Breast epithelium (tissue), 4 donors: ENCODE data around the gene UNC119. TPM values are rescaled to one million over a fixed set of nuclear protein-coding genes. Genes with fewer than 3 reads are reported as not detected.

ENCODE experiments used
- DNase-seq, 2 donors: peaks; one replicate each; pipeline ENCODE4 v3.0.0-alpha.2; 2019; ENCODE audit warnings: low spot score in 2 of 2
- H3K27ac ChIP-seq, 2 donors: fragments of 200-600 bp; sonication (generic) in 1 of 2; one replicate each; pipeline ENCODE4 v1.5.1; 2016 to 2019; ENCODE audit warnings: mild to moderate bottlenecking in 1 of 2
- H3K27me3 ChIP-seq, 2 donors: fragments of 200-600 bp; sonication (generic) in 1 of 2; one replicate each; pipeline versions ENCODE4 v1.5.1 to v1.6.0; 2017 to 2019; ENCODE audit warnings: control low read depth in 1 of 2, mild to moderate bottlenecking in 1 of 2
- H3K36me3 ChIP-seq: fragments of 200-600 bp; one replicate; pipeline ENCODE4 v1.5.1; 2019
- H3K4me1 ChIP-seq, 2 donors: fragments of 200-600 bp; sonication (generic); one replicate each; pipeline ENCODE4 v1.5.1; 2016 to 2019; ENCODE audit warnings: control low read depth in 1 of 2
- H3K4me3 ChIP-seq, 3 donors: fragments of 200-600 bp; sonication (generic); 1 replicate in 2 of 3; 2 replicates in 1 of 3; pipeline ENCODE4 v1.5.1; 2016 to 2019; ENCODE audit warnings: mild to moderate bottlenecking in 3 of 3, moderate library complexity in 2 of 3
- H3K9me3 ChIP-seq, 2 donors: fragments of 200-600 bp; sonication (generic) in 1 of 2; one replicate each; pipeline ENCODE4 v1.5.1; 2016 to 2019; ENCODE audit warnings: control low read depth in 1 of 2
- CTCF ChIP-seq, 3 donors: fragments of 450-650 bp; IDR thresholded peaks; one replicate each; pipeline ENCODE4 v1.5.1; 2016 to 2017; ENCODE audit warnings: antibody characterized with exemption in 3 of 3, mild to moderate bottlenecking in 3 of 3, moderate library complexity in 3 of 3
- POLR2A ChIP-seq: fragments of 450-650 bp; IDR thresholded peaks from one replicate; pipeline ENCODE4 v1.6.1; 2016; ENCODE audit warnings: antibody characterized with exemption, mild to moderate bottlenecking, moderate library complexity
- POLR2AphosphoS5 ChIP-seq, 3 donors: sonication (generic); formaldehyde crosslinking; IDR thresholded peaks; one replicate each; pipeline ENCODE4 v1.6.1; 2017; ENCODE audit warnings: antibody characterized with exemption in 3 of 3
- intact Hi-C: fragments of 100-400 bp; cut with DNase I; formaldehyde crosslinking; loops from one replicate; pipeline ENCODE4 v1.15.1; 2023; ENCODE audit warnings: low total_unique reads
- total RNA-seq, 3 donors: library from RNA; depleted of rRNA; stranded (reverse); fragments of >200 nt; gene quantifications; one replicate each; pipeline ENCODE4 v1.1.0, GENCODE V29; 2016

UNC119 gene
- total RNA-seq, 3 donors from 2014 or later, result 19.2 to 34.1 (median 32.9) TPM

- H3K36me3 ChIP-seq, result no peaks in the 10 kb centered on the region
- TF ChIP-seq POLR2A, result no peak
- no peak for TF ChIP-seq CTCF (IDR thresholded peaks at IDR 0.05)
- TF ChIP-seq POLR2AphosphoS5 (IDR thresholded peaks at IDR 0.05), result no peak
- DNase-seq, result no peak
- H3K9me3 ChIP-seq, result no peaks in the 10 kb centered on the region
- peaks cover 5 to 7% of the 10 kb centered on the region in 2 donors for H3K4me1 ChIP-seq
- H3K27ac ChIP-seq, result peak overlapping the region in 1 of 2 donors; percentile 58
- no peaks in the 10 kb centered on the region for H3K27me3 ChIP-seq
- intact Hi-C loops, result no loop called here
- no peak overlapping the region for H3K4me3 ChIP-seq
These were observed 53.1 kb downstream of the UNC119 start for GRCh38 chr17:28499364-28499664.

GRCh38 chr17:28498652-28499363 is 53.6 kb downstream of the UNC119 start:
- no peak for TF ChIP-seq CTCF (IDR thresholded peaks at IDR 0.05)
- no peak for TF ChIP-seq POLR2A
- no peak for TF ChIP-seq POLR2AphosphoS5 (IDR thresholded peaks at IDR 0.05)
- no peak for DNase-seq
- Histone ChIP-seq H3K4me1 (peaks cover 5 to 7% of the 10 kb centered on the region in 2 donors), H3K9me3 (no peaks in the 10 kb centered on the region), H3K27me3 (no peaks in the 10 kb centered on the region), H3K27ac (peak overlapping the region; percentile 58 to 78), H3K36me3 (no peaks in the 10 kb centered on the region), H3K4me3 (no peak overlapping the region)
- intact Hi-C loops, result no loop called here

GRCh38 chr17:28497931-28498330 is 54.5 kb downstream of the UNC119 start:
- intact Hi-C loops, result no loop called here
- Histone ChIP-seq H3K4me3 (no peak overlapping the region), H3K9me3 (no peaks in the 10 kb centered on the region), H3K27ac (peak overlapping the region; percentile 78 to 85), H3K27me3 (no peaks in the 10 kb centered on the region), H3K36me3 (no peaks in the 10 kb centered on the region), H3K4me1 (peaks cover 5 to 7% of the 10 kb centered on the region in 2 donors)
- DNase-seq, result peak; percentile 51 to 65
- TF ChIP-seq POLR2A (no peak), CTCF (IDR thresholded peaks at IDR 0.05) (no peak), POLR2AphosphoS5 (IDR thresholded peaks at IDR 0.05) (peak in 1 of 3 donors; percentile 11)

Other genes with a start within 250 kb of the UNC119 start
- gene TMEM97, start 233.4 kb downstream of the UNC119 start, total RNA-seq, result 1 to 10 TPM; 7.2 to 9.8 (median 7.5) TPM
- gene IFT20, start 217.2 kb downstream of the UNC119 start, total RNA-seq, result 10 to 100 TPM; 40.2 to 52.8 (median 47.2) TPM
- gene TNFAIP1, start 216.9 kb downstream of the UNC119 start, total RNA-seq, result 10 to 100 TPM; 15.5 to 31.9 (median 28.5) TPM
- 10 to 100 TPM; 64.5 to 85.0 (median 69.8) TPM for gene POLDIP2, start 195.1 kb downstream of the UNC119 start, total RNA-seq
- not detected for gene SEBOX, start 187.4 kb downstream of the UNC119 start, total RNA-seq
- 10 to 100 TPM in 1 of 3 donors, under 1 TPM in 2; 0.32 to 12.1 (median 0.98) TPM for gene VTN, start 182.3 kb downstream of the UNC119 start, total RNA-seq
- 10 to 100 TPM in 2 of 3 donors, 1 to 10 TPM in 1; 6.4 to 14.3 (median 13.8) TPM for gene SARM1, start 180.9 kb downstream of the UNC119 start, total RNA-seq
- gene SLC46A1, start 146.4 kb downstream of the UNC119 start, total RNA-seq, result 10 to 100 TPM; 11.2 to 22.7 (median 12.5) TPM
- gene SLC13A2, start 79.0 kb downstream of the UNC119 start, total RNA-seq, result 1 to 10 TPM in 1 of 3 donors, under 1 TPM in 1, not detected in 1; 0.66 to 4.0 TPM
- gene FOXN1, start 46.3 kb downstream of the UNC119 start, total RNA-seq, result under 1 TPM in 1 of 3 donors, not detected in 2; 0.29 TPM
- 10 to 100 TPM; 35.4 to 63.5 (median 53.3) TPM for gene PIGS, start 18.9 kb upstream of the UNC119 start, total RNA-seq
- gene ALDOC, start 24.3 kb upstream of the UNC119 start, total RNA-seq, result 100 to 1,000 TPM in 1 of 3 donors, 10 to 100 TPM in 2; 19.7 to 191 (median 40.7) TPM
- gene SPAG5, start 46.4 kb upstream of the UNC119 start, total RNA-seq, result 1 to 10 TPM; 3.3 to 5.8 (median 4.1) TPM
- 10 to 100 TPM in 2 of 3 donors, 1 to 10 TPM in 1; 9.3 to 11.1 (median 11.0) TPM for gene RSKR, start 61.6 kb upstream of the UNC119 start, total RNA-seq
- gene BLTP2, start 92.5 kb upstream of the UNC119 start, total RNA-seq, result 100 to 1,000 TPM; 107 to 131 (median 107) TPM
- gene SDF2, start 109.3 kb upstream of the UNC119 start, total RNA-seq, result 10 to 100 TPM; 38.1 to 66.6 (median 54.1) TPM
- 10 to 100 TPM; 62.6 to 69.9 (median 66.7) TPM for gene SUPT6H, start 109.6 kb upstream of the UNC119 start, total RNA-seq
- gene PROCA1, start 159.3 kb upstream of the UNC119 start, total RNA-seq, result 1 to 10 TPM; 1.6 to 2.3 (median 1.6) TPM
- 100 to 1,000 TPM; 105 to 129 (median 123) TPM for gene RAB34, start 165.2 kb upstream of the UNC119 start, total RNA-seq
- gene RPL23A, start 167.4 kb upstream of the UNC119 start, total RNA-seq, result 100 to 1,000 TPM; 491 to 945 (median 754) TPM
- 1 to 10 TPM; 2.4 to 8.3 (median 3.9) TPM for gene TLCD1, start 173.6 kb upstream of the UNC119 start, total RNA-seq
- gene NEK8, start 176.2 kb upstream of the UNC119 start, total RNA-seq, result 1 to 10 TPM; 2.9 to 5.3 (median 2.9) TPM
- 10 to 100 TPM; 12.3 to 63.6 (median 48.9) TPM for gene TRAF4, start 191.4 kb upstream of the UNC119 start, total RNA-seq